DMS 273 (cell line): ENCODE measurements around the gene KRT75.

Source experiments
- DNase-seq: peaks from one replicate; lab custom pipeline; 2025; ENCODE audit not compliant: unreplicated experiment; lab: John Stamatoyannopoulos, UW

KRT75 gene

DNA sequence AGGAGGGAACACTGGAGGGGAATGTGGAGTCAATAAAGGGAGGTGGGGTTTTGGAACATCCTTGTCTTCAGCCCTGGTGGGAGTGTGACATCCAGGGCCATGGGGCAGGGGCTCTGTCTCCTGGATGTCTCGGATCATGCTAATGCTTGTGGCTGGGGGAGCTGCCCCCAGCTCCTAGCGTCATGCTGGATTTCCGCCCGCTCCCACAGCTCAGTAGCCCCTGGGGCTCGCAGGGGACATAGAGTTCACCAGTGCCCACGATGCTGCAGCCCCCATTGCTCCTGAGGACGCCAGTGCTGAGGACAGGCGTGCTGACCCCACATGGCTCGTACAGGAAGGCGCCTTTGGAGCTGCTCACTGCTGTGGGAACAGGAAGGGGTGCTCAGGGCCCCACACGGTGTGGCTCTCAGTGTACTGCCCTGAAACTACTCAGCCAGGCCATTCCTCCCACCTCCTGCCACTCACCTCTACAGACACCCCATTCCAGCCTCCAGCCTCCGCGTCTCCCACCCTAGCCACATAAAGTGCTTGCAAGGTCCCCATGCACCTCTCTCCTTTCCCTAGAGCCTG is 39.2 kb downstream of the KRT75 start:
- no peak for DNase-seq

DNA sequence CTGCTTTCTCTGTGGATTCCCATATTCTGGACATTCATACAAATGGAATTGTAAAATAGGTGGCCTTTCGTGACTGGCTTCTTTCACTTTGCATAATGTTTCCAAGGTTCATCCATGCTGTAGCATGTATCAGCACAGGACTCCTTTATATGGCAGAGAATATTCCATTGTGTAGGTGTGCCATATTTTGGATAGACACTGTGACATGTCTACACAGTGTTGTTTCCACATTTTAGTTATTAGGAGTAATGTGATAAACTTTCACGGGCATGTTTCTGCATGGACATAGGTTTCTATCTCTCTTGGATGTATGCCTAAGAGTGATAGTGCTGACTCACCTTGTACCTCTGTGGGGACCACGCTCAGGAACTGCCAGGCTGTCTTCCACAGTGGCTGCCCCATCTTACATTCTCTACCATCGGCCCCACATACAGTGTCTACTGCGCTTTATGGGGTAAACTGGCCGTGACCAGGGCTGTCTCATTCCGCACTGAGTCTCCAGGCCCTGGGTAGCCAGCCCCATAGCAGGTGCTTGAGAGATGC is 41.6 kb downstream of the KRT75 start:
- no peak for DNase-seq

DNA sequence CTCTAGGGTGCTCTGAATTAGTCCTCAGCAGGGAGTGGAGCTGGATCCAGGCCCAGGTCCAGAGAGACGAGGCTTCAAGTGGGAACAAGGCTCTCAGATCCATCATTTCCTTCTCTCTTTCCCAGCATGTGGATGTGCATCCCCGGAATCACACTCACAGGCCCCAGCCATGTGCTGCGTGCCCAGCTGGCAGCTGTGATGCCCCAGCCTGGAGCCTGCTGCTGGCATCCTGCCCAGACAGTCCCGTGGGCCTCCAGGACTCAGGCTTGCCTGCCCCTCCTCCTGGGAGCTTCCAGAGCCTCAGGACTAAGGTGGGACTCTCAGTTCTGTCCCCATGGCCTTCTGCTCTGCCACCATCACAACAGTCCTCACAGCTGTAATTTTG is 42.6 kb downstream of the KRT75 start:
- DNase-seq = peak; percentile 89

DNA sequence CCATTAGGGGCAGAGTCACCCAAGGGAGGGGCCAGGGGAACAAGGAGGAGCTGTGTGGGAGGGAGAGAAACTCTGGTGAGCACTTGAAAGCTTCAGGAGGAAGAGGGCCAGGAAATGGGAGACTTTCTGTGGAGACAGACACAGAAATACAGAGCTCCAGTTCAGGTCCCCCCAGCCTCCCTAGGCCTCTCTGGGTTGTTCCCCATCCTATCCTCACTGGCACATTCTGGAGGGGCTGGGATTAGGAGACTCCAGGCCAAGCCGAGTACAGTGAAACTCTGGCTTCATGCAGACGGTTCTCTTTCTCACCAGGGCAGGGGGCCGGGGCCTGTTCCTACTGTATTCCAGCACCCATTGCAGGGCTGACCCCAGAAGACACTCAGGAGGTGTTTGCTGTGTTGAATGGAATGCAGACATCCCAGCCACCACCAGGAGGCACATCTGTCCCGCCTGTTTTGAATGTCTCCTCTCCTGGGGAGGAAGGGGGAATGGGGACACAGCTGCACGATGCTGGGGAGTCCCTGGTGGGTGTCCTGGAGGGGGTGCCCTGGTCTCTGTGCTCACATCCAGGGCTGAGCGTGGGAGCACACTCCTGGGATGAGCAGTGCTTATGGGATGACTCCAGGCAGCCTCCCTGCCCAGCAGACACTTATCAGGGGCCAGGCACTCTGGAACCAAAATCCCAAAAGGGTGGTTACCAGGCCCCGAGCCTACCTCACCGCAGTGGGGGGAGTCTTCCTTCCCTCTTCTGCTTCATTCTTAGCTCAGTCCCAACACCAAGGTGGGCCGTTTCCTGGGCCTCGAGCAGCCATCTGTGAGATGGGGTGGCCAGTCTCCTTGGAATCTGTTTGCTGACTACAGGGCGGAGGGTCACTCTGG is 43.2 kb downstream of the KRT75 start:
- DNase-seq = peak; percentile 56

DNA sequence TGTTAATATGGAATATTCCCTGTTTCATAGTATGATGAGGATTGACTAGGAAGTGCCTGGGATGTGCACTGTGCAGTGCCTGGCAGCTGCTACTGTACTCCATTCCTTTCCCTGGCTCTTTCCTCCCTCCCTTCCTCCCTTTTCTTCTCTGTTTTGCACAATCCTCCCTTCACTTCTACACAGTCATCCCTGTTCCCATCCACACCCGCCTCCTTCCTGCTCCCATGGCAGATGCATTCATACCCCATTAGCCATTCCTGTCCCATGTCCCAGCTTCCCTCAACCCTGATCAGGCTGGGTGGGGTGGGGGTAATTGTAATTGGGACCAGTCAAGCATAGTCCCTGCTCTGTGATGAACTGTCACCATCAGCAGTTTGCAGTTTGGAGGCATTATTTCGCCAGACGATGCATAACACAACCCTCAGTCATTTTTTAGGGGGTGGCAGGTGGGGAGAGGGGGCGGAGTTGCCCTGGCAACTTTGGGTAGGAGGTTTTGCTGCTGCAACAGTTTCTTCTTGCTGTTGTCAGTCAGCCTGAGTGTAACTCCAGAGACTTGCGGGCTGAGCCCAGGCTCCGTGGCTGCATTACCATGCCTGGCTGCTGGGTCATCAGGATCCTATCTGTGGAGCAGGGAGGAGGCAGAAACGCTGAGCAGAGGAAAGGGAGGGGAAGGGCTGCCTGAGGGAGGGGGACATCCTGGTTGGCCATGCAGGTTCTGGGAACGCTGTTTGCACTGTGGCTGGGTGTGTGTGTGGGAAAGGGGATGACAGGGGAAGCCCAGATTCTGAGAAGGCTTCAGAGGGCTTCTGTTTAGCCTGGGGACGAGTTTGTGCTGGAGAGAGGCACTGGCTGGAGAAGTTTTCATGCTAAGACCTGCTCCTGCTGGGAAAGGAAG is 44.6 kb downstream of the KRT75 start:
- no peak for DNase-seq

DNA sequence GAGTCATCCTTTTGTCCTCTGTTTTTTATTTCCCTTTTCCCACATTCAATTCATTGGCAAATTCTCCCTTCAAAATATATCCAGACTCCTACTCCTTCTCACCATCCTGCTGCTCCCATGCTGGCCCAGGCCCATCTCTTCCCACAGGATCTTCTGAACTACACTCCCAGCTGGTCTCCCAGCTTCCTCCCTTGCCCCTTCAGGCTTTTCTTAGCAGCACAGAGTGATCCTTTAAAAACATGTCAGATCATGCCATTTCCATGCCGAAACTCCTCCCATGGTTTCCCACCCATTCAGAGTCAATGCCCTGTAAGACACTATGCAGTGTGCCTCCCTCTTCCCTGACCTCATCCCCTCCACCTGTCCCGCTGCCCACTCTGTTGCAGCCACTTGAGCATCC is 46.3 kb downstream of the KRT75 start:
- DNase-seq = no peak

DNA sequence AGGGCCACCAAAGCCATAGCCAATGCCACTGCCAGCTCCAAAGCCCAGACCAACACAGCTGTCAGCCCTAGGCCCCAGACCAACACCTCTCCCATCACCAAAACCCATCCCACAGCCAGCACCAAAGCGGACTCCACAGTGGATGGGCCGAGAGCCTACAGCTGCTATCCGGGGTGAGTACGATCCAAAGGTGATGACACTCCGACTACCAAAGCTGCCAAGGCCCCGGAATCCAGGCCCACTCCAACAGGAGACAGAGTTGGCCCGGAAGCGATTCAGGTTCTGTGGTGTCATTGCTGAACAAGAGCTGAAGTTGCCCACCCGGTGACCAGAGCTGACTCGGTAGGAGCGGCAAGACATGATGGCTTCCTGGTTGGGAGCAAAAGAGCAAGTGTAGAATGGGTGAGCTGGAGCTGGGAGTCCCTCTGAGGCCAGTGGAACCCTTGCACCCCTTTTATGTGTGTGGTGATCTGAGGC is 48.9 kb downstream of the KRT75 start, which contains the start of gene KRT84:
KRT84 (minus strand) TSS at position 427 of the 477 bp plus-strand sequence; CDS start at position 360, 67 bp downstream.
- DNase-seq = no peak

DNA sequence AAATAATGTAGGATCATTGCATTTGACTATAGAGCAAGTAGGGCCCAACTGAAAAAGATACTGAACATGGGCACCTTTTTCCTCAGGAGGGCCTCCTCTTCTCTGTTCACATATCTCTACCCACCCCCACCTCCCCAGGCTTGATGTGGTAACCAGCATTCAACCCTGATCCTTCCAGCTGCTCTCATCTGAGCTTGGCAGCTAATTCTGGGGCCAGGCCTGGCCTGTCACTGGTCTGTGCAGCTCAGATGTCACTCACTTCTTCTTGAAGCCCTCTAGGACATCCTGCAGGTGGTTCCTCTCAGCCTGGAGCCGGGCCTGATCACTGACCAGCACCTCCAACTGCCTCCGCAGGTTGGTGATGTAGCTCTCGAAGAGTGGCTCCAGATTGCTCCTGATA is 50.8 kb downstream of the KRT75 start:
- no peak for DNase-seq

DNA sequence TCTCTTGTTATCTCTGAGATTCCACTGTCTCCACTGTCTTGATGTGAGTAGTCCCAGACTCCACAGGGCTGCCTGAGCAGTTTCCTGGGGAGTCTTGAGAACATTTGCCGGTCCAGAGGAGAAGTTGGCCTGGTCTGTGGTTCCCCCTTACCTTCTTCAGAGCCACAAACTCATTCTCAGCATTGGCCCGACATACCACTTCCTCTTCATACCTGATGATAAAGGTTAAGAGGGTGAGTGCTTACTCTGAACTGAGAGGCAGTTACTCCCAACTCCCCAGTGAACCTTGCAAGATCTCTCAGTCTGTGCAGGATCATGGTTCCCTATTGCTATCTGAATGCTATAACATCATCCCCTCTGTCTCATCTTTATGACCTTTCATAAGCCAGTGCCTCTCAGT is 51.3 kb downstream of the KRT75 start:
- no peak for DNase-seq

DNA sequence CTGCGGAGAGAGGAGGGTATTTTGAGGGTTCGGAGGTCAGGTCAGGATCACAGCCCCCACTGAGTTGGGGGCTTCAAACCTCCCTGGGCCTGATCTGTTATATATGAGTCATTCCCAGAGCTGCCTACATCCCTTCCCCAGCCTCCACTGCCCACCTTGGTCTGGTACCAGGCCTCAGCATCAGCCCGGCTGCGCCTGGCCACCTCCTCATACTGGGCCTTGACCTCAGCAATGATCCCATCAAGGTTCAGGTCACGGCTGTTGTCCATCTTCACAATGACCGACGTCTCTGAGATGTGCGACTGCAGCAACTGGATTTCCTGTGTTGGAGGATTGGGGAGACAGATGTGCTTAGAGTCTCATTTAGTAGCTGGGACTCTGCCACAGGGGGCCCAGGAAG is 53.0 kb downstream of the KRT75 start:
- DNase-seq = no peak

DNA sequence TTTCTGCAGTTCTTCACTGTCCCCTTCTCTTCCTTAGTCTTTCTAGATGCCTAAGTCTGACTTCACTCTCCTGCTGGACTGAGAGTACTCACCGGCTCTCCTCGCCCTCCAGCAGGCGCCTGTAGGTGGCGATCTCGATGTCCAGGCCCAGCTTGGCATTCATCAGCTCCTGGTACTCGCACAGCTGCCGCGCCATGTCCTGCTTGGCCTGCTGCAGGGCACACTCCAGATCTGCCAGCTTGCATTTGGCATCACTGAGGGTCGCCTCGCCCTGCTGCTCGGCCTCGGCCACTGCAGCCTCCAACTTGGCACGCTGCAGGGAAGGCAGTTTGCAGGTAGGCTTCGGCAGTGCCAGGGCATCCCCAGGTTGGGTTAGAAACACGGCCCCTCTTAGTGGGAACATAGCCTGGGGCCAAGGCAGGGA is 53.9 kb downstream of the KRT75 start:
- peak; percentile 63 for DNase-seq

DNA sequence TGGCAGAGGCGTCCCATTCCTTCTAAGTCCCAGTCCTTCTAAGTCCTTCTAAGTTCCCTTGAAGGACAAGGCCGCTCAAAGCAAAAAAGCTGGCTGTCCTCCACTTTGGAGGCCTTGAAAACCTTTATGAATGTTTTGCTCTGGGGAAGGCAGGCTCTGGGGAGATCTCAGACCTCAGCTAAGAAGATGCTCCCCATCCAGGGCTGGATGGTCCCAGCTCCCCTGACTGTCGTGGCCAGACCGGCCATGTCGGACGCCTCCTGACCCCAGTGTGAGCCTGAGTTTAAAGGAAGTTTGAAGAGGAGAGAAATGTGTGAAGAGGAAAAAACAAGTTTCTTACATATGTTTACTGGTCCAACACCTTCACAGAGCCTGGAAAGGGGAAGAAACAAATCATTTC is 54.6 kb downstream of the KRT75 start:
- DNase-seq = no peak

DNA sequence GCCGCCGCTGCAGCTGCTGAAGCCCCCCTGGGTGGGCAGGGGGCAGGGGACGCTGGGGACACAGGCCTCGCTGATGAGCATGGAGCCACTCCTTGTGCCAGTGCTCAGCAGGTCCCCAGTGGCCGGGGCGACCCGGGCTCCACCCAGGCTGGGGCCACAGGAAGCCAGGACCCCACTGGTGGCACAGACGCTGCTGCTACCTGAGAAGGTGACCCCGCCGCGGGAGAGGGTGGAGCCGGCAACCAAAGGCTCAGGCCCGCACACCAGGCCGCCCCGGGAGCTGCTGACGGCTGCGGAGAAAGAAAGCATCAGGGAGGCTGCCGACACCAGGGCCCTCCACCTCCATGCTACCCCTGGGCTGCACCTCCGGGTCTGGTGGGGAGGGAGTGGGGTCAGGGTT is 56.1 kb downstream of the KRT75 start:
- DNase-seq = no peak

DNA sequence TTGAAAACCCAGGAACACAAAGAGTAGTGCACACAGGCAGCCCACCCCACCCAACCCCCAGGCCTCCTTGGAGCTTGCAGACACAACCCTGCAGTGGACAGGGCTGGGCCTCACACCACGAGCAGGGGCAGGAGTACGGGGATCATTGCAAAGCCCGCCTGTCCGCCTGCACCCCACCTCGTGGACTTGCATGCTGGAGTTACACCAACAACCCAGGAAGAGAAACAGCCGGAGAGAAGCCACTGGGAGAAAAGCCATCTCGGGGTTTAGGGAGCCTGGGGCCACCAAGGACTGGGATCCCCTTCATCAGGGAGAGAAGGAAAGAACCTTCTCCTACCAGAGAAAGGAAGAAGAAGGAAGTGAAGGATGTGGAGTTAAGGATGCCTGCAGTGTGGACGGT is 56.9 kb downstream of the KRT75 start:
- no peak for DNase-seq
